Liver (tissue), 9 donors: ENCODE measurements around the gene PLEK2. TPM values are rescaled to one million over a fixed set of nuclear protein-coding genes. Genes with fewer than 3 reads are reported as not detected.

ENCODE experiments used
- DNase-seq: peaks from one replicate; pipeline ENCODE4 v3.0.0-alpha.2; 2017; ENCODE audit warnings: low spot score
- H3K27ac ChIP-seq, 2 donors: one replicate each; pipeline ENCODE4 v1.7.0; 2013; ENCODE audit warnings: inconsistent platforms in 2 of 2, low read length in 2 of 2, control low read depth in 1 of 2, low read depth in 1 of 2, mild to moderate bottlenecking in 1 of 2
- H3K27me3 ChIP-seq, 4 donors: one replicate each; pipeline versions ENCODE4 v1.6.1 to v1.7.0; 2013; ENCODE audit warnings: low read length in 3 of 4, inconsistent platforms in 1 of 4, mild to moderate bottlenecking in 1 of 4, moderate library complexity in 1 of 4; ENCODE audit not compliant: control insufficient read depth in 4 of 4, insufficient read depth in 4 of 4
- H3K36me3 ChIP-seq, 4 donors: one replicate each; pipeline versions ENCODE4 v1.6.1 to v1.7.0; 2013; ENCODE audit warnings: low read length in 3 of 4, mild to moderate bottlenecking in 3 of 4, low read depth in 1 of 4, moderate library complexity in 1 of 4; ENCODE audit not compliant: control insufficient read depth in 4 of 4, insufficient read depth in 3 of 4
- H3K4me1 ChIP-seq, 4 donors: one replicate each; pipeline versions ENCODE4 v1.6.1 to v1.7.0; 2013; ENCODE audit warnings: low read length in 3 of 4, mild to moderate bottlenecking in 3 of 4, moderate library complexity in 1 of 4; ENCODE audit not compliant: control insufficient read depth in 4 of 4, insufficient read depth in 4 of 4
- H3K4me3 ChIP-seq, 3 donors: one replicate each; pipeline versions ENCODE4 v1.6.1 to v1.7.0; 2013; ENCODE audit warnings: low read length in 3 of 3, control low read depth in 1 of 3, low read depth in 1 of 3, mild to moderate bottlenecking in 1 of 3
- H3K9ac ChIP-seq, 2 donors: one replicate each; pipeline ENCODE4 v1.7.0; 2013; ENCODE audit warnings: low read length in 2 of 2, mild to moderate bottlenecking in 2 of 2, moderate library complexity in 2 of 2, control low read depth in 1 of 2, low read depth in 1 of 2
- H3K9me3 ChIP-seq, 4 donors: one replicate each; pipeline versions ENCODE4 v1.6.1 to v1.7.0; 2013; ENCODE audit warnings: low read length in 3 of 4; ENCODE audit not compliant: control insufficient read depth in 4 of 4
- ATF3 ChIP-seq: IDR thresholded peaks from 2 replicates; pipeline ENCODE4 v1.6.1; 2016; ENCODE audit warnings: antibody characterized with exemption
- EGR1 ChIP-seq, 2 donors: IDR thresholded peaks; 2 replicates each; pipeline ENCODE4 v1.6.1; 2016 to 2018; ENCODE audit warnings: antibody characterized with exemption in 2 of 2, low read depth in 2 of 2
- FOXA2 ChIP-seq: IDR thresholded peaks from 2 replicates; pipeline ENCODE4 v1.6.1; 2016; ENCODE audit warnings: antibody characterized with exemption
- GABPA ChIP-seq, 2 donors: IDR thresholded peaks in 1 of 2; conservative IDR thresholded peaks in 1 of 2; 2 replicates each; pipeline ENCODE4 v1.6.1; 2016; ENCODE audit warnings: antibody characterized with exemption in 2 of 2, mild to moderate bottlenecking in 1 of 2, moderate library complexity in 1 of 2
- NR2F2 ChIP-seq: IDR thresholded peaks from 2 replicates; pipeline ENCODE4 v1.6.1; 2016; ENCODE audit warnings: antibody characterized with exemption
- RAD21 ChIP-seq, 2 donors: IDR thresholded peaks; 2 replicates each; pipeline ENCODE4 v1.6.1; 2016; ENCODE audit warnings: antibody characterized with exemption in 2 of 2, mild to moderate bottlenecking in 2 of 2
- REST ChIP-seq: IDR thresholded peaks from 2 replicates; pipeline ENCODE4 v1.6.1; 2016; ENCODE audit warnings: antibody characterized with exemption, mild to moderate bottlenecking
- SP1 ChIP-seq: IDR thresholded peaks from 2 replicates; pipeline ENCODE4 v1.6.1; 2018; ENCODE audit warnings: antibody characterized with exemption, mild to moderate bottlenecking
- WGBS: extraction: QIAGEN DNeasy Blood & Tissue Kit; methylation state at CpG from one replicate; pipeline ENCODE4 v1.1.7; 2013; 5-methylcytosine and 5-hydroxymethylcytosine counted together
- polyA plus RNA-seq, 2 donors: library from polyadenylated mRNA; stranded (reverse) in 1 of 2; unstranded in 1 of 2; fragments of 200-250 nt in 1 of 2; fragments of >200 nt in 1 of 2; fragmentation: Nextera tagmentation in 1 of 2; extraction: Ambion mirVana in 1 of 2; gene quantifications; one replicate each; pipeline versions ENCODE4 v1.2.1 to v1.2.3, GENCODE V29; 2013 to 2015
- total RNA-seq, 2 donors: library from RNA; depleted of rRNA; stranded (reverse); fragments of >200 nt; gene quantifications; one replicate each; pipeline ENCODE4 v1.2.3, GENCODE V29; 2014
- TF ChIP-seq, protein P1 (sequence below): IDR thresholded peaks from 2 replicates; pipeline ENCODE4 v1.6.1; 2016; ENCODE audit warnings: antibody characterized with exemption
- TF ChIP-seq, protein P2 (sequence below): fragments of 150-350 bp; IDR thresholded peaks from 2 replicates; pipeline ENCODE4 v1.5.1; 2017; ENCODE audit warnings: improper control_type of control experiment, low read depth, low read length; ENCODE audit not compliant: missing input control
- donor health status: healthy.
- donor health status: healthy.
- donor health status: healthy.
- donor health status: healthy.
- donor health status: healthy.

PLEK2 gene
- total and polyA plus RNA-seq, 4 donors, result 6.1 to 17.4 (median 11.2) TPM

GRCh38 chr14:67373347-67373746 is 38.6 kb downstream of the PLEK2 start:
- Histone ChIP-seq H3K9me3 (no peaks in the 10 kb centered on the region), H3K27ac (no peak overlapping the region), H3K4me3 (no peak overlapping the region), H3K27me3 (no peaks in the 10 kb centered on the region), H3K36me3 (peaks cover 5 to 64% (median 48%) of the 10 kb centered on the region in 4 donors), H3K9ac (no peak overlapping the region), H3K4me1 (no peaks in the 10 kb centered on the region)
- 88% methylated on average over 2 of the region's 2 CpGs for WGBS
- DNase-seq, result no peak
- no peak for TF ChIP-seq FOXA2
- TF ChIP-seq GABPA (IDR thresholded peaks at IDR 0.05 in 1 of 2, conservative IDR thresholded peaks at IDR 0.05 in 1 of 2), result no peak
- no peak for TF ChIP-seq SP1
- TF ChIP-seq REST, result no peak
- no peak for TF ChIP-seq RAD21 (IDR thresholded peaks at IDR 0.05)
- TF ChIP-seq, protein P1, sequence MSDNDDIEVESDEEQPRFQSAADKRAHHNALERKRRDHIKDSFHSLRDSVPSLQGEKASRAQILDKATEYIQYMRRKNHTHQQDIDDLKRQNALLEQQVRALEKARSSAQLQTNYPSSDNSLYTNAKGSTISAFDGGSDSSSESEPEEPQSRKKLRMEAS, result no peak

- TF ChIP-seq NR2F2 (no peak), ATF3 (no peak), SP1 (no peak), EGR1 (IDR thresholded peaks at IDR 0.05; ENCODE audit: low read depth in 2 of 2) (no peak)
- TF ChIP-seq, protein P2, sequence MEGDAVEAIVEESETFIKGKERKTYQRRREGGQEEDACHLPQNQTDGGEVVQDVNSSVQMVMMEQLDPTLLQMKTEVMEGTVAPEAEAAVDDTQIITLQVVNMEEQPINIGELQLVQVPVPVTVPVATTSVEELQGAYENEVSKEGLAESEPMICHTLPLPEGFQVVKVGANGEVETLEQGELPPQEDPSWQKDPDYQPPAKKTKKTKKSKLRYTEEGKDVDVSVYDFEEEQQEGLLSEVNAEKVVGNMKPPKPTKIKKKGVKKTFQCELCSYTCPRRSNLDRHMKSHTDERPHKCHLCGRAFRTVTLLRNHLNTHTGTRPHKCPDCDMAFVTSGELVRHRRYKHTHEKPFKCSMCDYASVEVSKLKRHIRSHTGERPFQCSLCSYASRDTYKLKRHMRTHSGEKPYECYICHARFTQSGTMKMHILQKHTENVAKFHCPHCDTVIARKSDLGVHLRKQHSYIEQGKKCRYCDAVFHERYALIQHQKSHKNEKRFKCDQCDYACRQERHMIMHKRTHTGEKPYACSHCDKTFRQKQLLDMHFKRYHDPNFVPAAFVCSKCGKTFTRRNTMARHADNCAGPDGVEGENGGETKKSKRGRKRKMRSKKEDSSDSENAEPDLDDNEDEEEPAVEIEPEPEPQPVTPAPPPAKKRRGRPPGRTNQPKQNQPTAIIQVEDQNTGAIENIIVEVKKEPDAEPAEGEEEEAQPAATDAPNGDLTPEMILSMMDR, result no peak
- no peaks in the 10 kb centered on the region for H3K4me1 ChIP-seq
- H3K9ac ChIP-seq, result no peak overlapping the region
- no peak for DNase-seq
- no peaks in the 10 kb centered on the region for H3K9me3 ChIP-seq
- H3K27ac ChIP-seq, result no peak overlapping the region
- WGBS, result 91% methylated on average over 1 of the region's 1 CpG
- peaks cover 5 to 65% (median 49%) of the 10 kb centered on the region in 4 donors for H3K36me3 ChIP-seq
- no peaks in the 10 kb centered on the region for H3K27me3 ChIP-seq
- H3K4me3 ChIP-seq, result no peak overlapping the region
Observed at GRCh38 chr14:67372833-67373232, 39.1 kb downstream of the PLEK2 start.
